K562 (cell line): ENCODE results near the gene PURA. TPM values are rescaled to one million over a fixed set of nuclear protein-coding genes. Genes with fewer than 3 reads are reported as not detected.

Source experiments
- BACH1 ChIP-seq: fragments of 200-800 bp; sonication (Bioruptor generic); IDR thresholded peaks from 2 replicates; pipeline ENCODE4 v1.6.1; 2016; ENCODE audit warnings: missing genetic modification characterization, missing compliant biosample characterization
- BDP1 ChIP-seq: IDR thresholded peaks from 3 replicates; pipeline ENCODE4 v1.6.1; 2011; ENCODE audit not compliant: insufficient read length, insufficient read depth
- CHCHD3 ChIP-seq: fragments of 250-450 bp; sonication (Bioruptor Pico); IDR thresholded peaks from 2 replicates; pipeline ENCODE4 v2.1.2; 2022; ENCODE audit warnings: mild to moderate bottlenecking
- DMBX1 ChIP-seq: fragments of 250-450 bp; sonication (Bioruptor Pico); IDR thresholded peaks from 2 replicates; pipeline ENCODE4 v1.8.0; 2022; ENCODE audit warnings: inconsistent platforms, mild to moderate bottlenecking, moderate library complexity, borderline replicate concordance
- E2F3 ChIP-seq: fragments of 250-450 bp; sonication (Bioruptor Pico); IDR thresholded peaks from 2 replicates; pipeline ENCODE4 v1.4.0; 2020; ENCODE audit warnings: mild to moderate bottlenecking
- E2F4 ChIP-seq: sonication (generic); formaldehyde crosslinking; IDR thresholded peaks from 2 replicates; pipeline ENCODE4 v1.8.0; 2022; ENCODE audit warnings: mild to moderate bottlenecking, low read depth, missing genetic modification reagents
- HBP1 ChIP-seq: fragments of 450-650 bp; formaldehyde crosslinking; IDR thresholded peaks from 2 replicates; pipeline ENCODE4 v1.4.0; 2022; ENCODE audit warnings: missing genetic modification characterization
- POU5F1 ChIP-seq: fragments of 150-350 bp; IDR thresholded peaks from 2 replicates; pipeline ENCODE4 v1.6.1; 2014; ENCODE audit warnings: borderline replicate concordance, low read length, low read depth, mild to moderate bottlenecking; ENCODE audit not compliant: partially characterized antibody
- RBM14 ChIP-seq: fragments of 200-400 bp; formaldehyde crosslinking; IDR thresholded peaks from 2 replicates; pipeline ENCODE4 v1.6.1; 2018; ENCODE audit warnings: low read depth, mild to moderate bottlenecking, low read length, moderate library complexity, borderline replicate concordance; ENCODE audit not compliant: insufficient read depth
- THAP12 ChIP-seq: fragments of 250-450 bp; sonication (Bioruptor Pico); IDR thresholded peaks from 2 replicates; pipeline ENCODE4 v1.9.0; 2021; ENCODE audit warnings: mild to moderate bottlenecking, inconsistent platforms
- THRAP3 ChIP-seq: fragments of 450-650 bp; IDR thresholded peaks from 2 replicates; pipeline ENCODE4 v1.6.1; 2016; ENCODE audit warnings: mild to moderate bottlenecking, inconsistent platforms, borderline replicate concordance
- TRIM25 ChIP-seq: fragments of 450-650 bp; IDR thresholded peaks from 2 replicates; pipeline ENCODE4 v1.7.0; 2016; ENCODE audit warnings: borderline replicate concordance
- U2AF1 ChIP-seq: fragments of 200-400 bp; formaldehyde crosslinking; optimal IDR thresholded peaks from 2 replicates; pipeline ENCODE3; 2017; ENCODE audit warnings: mild to moderate bottlenecking, low read depth, low read length, moderate library complexity
- U2AF2 ChIP-seq: fragments of 200-400 bp; formaldehyde crosslinking; optimal IDR thresholded peaks from 2 replicates; pipeline ENCODE3; 2017; ENCODE audit warnings: low read depth, mild to moderate bottlenecking, low read length
- ZNF12 ChIP-seq: sonication (generic); formaldehyde crosslinking; IDR thresholded peaks from 2 replicates; pipeline ENCODE4 v1.4.0; 2020; ENCODE audit warnings: mild to moderate bottlenecking, missing genetic modification reagents
- ZNF146 ChIP-seq: IDR thresholded peaks from one replicate; pipeline ENCODE4 v1.6.1; 2018; ENCODE audit warnings: missing compliant biosample characterization; ENCODE audit not compliant: unreplicated experiment
- ZNF232 ChIP-seq: sonication (generic); formaldehyde crosslinking; IDR thresholded peaks from 2 replicates; pipeline ENCODE4 v1.8.0; 2022; ENCODE audit warnings: mild to moderate bottlenecking, missing genetic modification reagents
- ZNF263 ChIP-seq: sonication (generic); formaldehyde crosslinking; IDR thresholded peaks from 2 replicates; pipeline ENCODE4 v1.8.0; 2022; ENCODE audit warnings: mild to moderate bottlenecking, missing genetic modification reagents, borderline replicate concordance
- polyA plus RNA-seq, 8 experiments: library from polyadenylated mRNA; depleted of rRNA in 4 of 8; stranded (reverse) in 5 of 8; unstranded in 3 of 8; fragments of >200 nt; fragmentation: Nextera tagmentation in 2 of 8; fragmentation: Illumina TruSeq in 1 of 8; extraction: Ambion mirVana in 2 of 8; extraction: Trizol in 1 of 8; gene quantifications; 2 replicates each; pipeline versions ENCODE4 v1.2.1 to v1.2.3, GENCODE V29; 2011 to 2014; ENCODE audit warnings: inconsistent platforms in 1 of 8, missing spikeins in 1 of 8
- total RNA-seq, 7 experiments: library from RNA; depleted of rRNA in 6 of 7; stranded (reverse); fragments of >200 nt in 6 of 7; fragmentation: Illumina TruSeq in 2 of 7; extraction: Trizol in 2 of 7; gene quantifications; 2 replicates each; pipeline versions ENCODE4 v1.2.1 to v1.2.3, GENCODE V29; 2011 to 2021; ENCODE audit warnings: low replicate concordance in 1 of 7
- TF ChIP-seq, protein P1 (sequence below): fragments of 450-650 bp; formaldehyde crosslinking; IDR thresholded peaks from 2 replicates; pipeline ENCODE4 v1.4.0; 2020; ENCODE audit warnings: mild to moderate bottlenecking

The PURA gene
- total and polyA plus RNA-seq, 9 of the 15 experiments (the other 6 are each of a cell fraction or from before 2014, with no cell fraction given), result 3.2 to 11.1 (median 5.4) TPM

- no peak for TF ChIP-seq POU5F1
- TF ChIP-seq TRIM25, result no peak
- no peak for TF ChIP-seq DMBX1 (CRISPR knock-in tag)
- TF ChIP-seq THAP12 (CRISPR knock-in tag), result peak; percentile 45; the same call in 1 of the 2 replicates
- TF ChIP-seq U2AF2, result no peak
- no peak for TF ChIP-seq ZNF232 (CRISPR knock-in tag)
- no peak for TF ChIP-seq E2F3 (CRISPR knock-in tag)
- TF ChIP-seq BACH1, result no peak
- peak; percentile 35; the same call in 1 of the 2 replicates for TF ChIP-seq ZNF12 (CRISPR knock-in tag)
- TF ChIP-seq BDP1, result no peak
- TF ChIP-seq, protein P1, sequence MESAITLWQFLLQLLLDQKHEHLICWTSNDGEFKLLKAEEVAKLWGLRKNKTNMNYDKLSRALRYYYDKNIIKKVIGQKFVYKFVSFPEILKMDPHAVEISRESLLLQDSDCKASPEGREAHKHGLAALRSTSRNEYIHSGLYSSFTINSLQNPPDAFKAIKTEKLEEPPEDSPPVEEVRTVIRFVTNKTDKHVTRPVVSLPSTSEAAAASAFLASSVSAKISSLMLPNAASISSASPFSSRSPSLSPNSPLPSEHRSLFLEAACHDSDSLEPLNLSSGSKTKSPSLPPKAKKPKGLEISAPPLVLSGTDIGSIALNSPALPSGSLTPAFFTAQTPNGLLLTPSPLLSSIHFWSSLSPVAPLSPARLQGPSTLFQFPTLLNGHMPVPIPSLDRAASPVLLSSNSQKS (CRISPR knock-in tag), result no peak
- no peak for TF ChIP-seq E2F4 (CRISPR knock-in tag)
- no peak for TF ChIP-seq U2AF1
- TF ChIP-seq CHCHD3, result no peak
- TF ChIP-seq ZNF146 (CRISPR knock-in tag), result no peak
- no peak for TF ChIP-seq HBP1 (CRISPR knock-in tag)
- TF ChIP-seq ZNF263 (CRISPR knock-in tag), result 0 out of 2 replicates have a peak, but pooled peaks have one; percentile 7
- TF ChIP-seq THRAP3, result no peak
- TF ChIP-seq RBM14, result no peak
Measured at GRCh38 chr5:140174465-140175366, 60.8 kb downstream of the PURA start, which contains the start of gene CYSTM1 (continued).
